Progenitor cell of endocrine pancreas (in vitro differentiated cells): Measurements from ENCODE around the gene ZNF469. TPM values are rescaled to one million over a fixed set of nuclear protein-coding genes. Genes with fewer than 3 reads are reported as not detected.

ENCODE experiments used
- DNase-seq: peaks from one replicate; pipeline ENCODE4 v3.0.0; 2021; ENCODE audit warnings: low spot score; ENCODE audit not compliant: unreplicated experiment
- H3K27ac Mint-ChIP-seq: 2 replicates; pipeline ENCODE4 v1.8.0; 2021; ENCODE audit warnings: mild to moderate bottlenecking, moderate library complexity, mixed read lengths
- H3K27me3 Mint-ChIP-seq: 2 replicates; pipeline ENCODE4 v1.8.0; 2021; ENCODE audit warnings: mixed read lengths
- H3K36me3 Mint-ChIP-seq: 2 replicates; pipeline ENCODE4 v1.8.0; 2022; ENCODE audit warnings: mixed read lengths; ENCODE audit not compliant: insufficient read depth
- H3K4me1 Mint-ChIP-seq: 2 replicates; pipeline ENCODE4 v1.8.0; 2021; ENCODE audit warnings: low read depth, mixed read lengths
- H3K4me3 Mint-ChIP-seq: 2 replicates; pipeline ENCODE4 v1.8.0; 2021; ENCODE audit warnings: low read depth, mild to moderate bottlenecking, moderate library complexity, mixed read lengths
- H3K9me3 Mint-ChIP-seq: 2 replicates; pipeline ENCODE4 v1.8.0; 2021; ENCODE audit warnings: low read depth, mixed read lengths
- total RNA-seq: library from RNA; stranded (reverse); gene quantifications from 2 replicates; pipeline ENCODE4 v1.2.1, GENCODE V29; 2021
- TF ChIP-seq, protein P1 (sequence below): fragments of 200-600 bp; sonication (generic); IDR thresholded peaks from one replicate; pipeline ENCODE4 v1.5.0; 2021; ENCODE audit warnings: antibody characterized with exemption, mild to moderate bottlenecking; ENCODE audit not compliant: unreplicated experiment

The ZNF469 gene
- total RNA-seq, 1 donor from 2014 or later = 0.05 TPM

DNA sequence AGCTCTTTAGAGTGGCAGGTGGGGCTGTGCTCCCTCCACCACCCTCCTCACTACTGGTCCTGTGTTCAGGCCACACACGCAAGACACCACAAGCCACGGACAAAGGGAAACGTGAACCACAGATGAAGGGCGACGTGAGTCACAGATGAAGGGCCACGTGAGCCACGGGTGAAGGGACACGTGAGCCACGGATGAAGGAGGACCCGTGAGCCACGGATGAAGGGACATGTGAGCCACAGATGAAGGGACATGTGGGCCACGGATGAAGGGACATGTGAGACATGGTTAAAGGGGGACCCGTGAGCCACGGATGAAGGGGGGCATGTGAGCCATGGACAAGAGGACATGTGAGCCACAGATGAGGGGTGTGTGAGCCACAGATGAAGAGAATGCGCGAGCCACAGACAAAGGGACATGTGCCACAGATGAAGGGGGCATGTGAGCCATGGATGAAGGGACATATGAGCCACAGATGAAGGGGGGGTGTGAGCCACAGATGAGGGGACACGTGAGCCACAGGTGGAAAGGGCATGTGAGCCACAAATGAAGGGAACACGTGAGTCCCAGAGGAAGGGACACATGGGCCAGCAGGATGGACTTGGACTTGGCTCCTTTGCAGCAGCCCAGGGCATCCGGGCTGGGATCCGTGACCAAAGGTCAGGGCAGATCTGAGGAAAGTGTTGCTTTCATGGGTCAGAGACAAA, 15.6 kb downstream of the ZNF469 start:
- TF ChIP-seq, protein P1, sequence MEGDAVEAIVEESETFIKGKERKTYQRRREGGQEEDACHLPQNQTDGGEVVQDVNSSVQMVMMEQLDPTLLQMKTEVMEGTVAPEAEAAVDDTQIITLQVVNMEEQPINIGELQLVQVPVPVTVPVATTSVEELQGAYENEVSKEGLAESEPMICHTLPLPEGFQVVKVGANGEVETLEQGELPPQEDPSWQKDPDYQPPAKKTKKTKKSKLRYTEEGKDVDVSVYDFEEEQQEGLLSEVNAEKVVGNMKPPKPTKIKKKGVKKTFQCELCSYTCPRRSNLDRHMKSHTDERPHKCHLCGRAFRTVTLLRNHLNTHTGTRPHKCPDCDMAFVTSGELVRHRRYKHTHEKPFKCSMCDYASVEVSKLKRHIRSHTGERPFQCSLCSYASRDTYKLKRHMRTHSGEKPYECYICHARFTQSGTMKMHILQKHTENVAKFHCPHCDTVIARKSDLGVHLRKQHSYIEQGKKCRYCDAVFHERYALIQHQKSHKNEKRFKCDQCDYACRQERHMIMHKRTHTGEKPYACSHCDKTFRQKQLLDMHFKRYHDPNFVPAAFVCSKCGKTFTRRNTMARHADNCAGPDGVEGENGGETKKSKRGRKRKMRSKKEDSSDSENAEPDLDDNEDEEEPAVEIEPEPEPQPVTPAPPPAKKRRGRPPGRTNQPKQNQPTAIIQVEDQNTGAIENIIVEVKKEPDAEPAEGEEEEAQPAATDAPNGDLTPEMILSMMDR = no peak
- Mint-ChIP-seq H3K4me3 (no peak overlapping the region), H3K4me1 (no peaks in the 10 kb centered on the region), H3K27me3 (peaks cover 32% of the 10 kb centered on the region), H3K36me3 (no peaks in the 10 kb centered on the region), H3K9me3 (no peaks in the 10 kb centered on the region), H3K27ac (no peak overlapping the region)
- no peak for DNase-seq

DNA sequence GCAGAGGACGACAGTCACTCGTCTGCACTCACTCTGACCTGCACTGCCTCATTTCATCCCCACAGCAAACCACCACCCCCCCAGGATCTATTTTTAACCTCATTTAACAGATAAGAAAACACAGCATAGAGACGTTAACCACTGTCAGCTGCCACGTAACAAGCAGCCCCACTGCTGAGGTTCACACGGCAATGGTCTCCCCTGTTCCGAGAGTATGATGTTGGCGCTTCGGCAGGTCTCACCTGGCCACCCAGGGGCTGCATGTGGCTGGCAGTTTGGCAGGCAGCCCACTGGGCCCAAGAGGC, 16.1 kb downstream of the ZNF469 start:
- no peaks in the 10 kb centered on the region for H3K9me3 Mint-ChIP-seq
- no peaks in the 10 kb centered on the region for H3K36me3 Mint-ChIP-seq
- TF ChIP-seq, protein P1 = no peak
- H3K27me3 Mint-ChIP-seq = peaks cover 32% of the 10 kb centered on the region
- H3K4me1 Mint-ChIP-seq = no peaks in the 10 kb centered on the region
- no peak overlapping the region for H3K4me3 Mint-ChIP-seq
- DNase-seq = no peak
- no peak overlapping the region for H3K27ac Mint-ChIP-seq

DNA sequence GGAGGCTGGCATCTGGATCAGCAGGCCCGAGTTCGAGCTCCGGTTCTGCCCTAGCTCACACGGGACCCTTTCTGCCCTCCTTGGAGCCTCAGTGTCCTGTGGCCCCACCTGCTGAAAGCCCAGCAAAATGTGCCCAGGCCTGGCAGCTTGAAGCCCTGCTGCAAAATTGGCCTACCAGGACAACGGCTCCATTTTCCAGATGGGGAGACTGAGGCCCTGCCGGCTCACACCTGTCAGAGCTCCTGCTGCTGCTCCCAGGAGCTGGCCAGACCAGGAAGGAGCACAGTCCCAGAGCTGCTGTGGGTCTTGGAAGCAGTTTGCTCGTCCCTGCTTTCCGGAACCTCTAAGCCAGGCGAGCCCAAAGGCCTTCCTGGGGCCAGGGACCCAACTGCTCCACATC, 17.4 kb downstream of the ZNF469 start:
- H3K36me3 Mint-ChIP-seq = no peaks in the 10 kb centered on the region
- TF ChIP-seq, protein P1 = no peak
- H3K4me1 Mint-ChIP-seq = no peaks in the 10 kb centered on the region
- no peak overlapping the region for H3K4me3 Mint-ChIP-seq
- peaks cover 35% of the 10 kb centered on the region for H3K27me3 Mint-ChIP-seq
- DNase-seq = no peak
- no peaks in the 10 kb centered on the region for H3K9me3 Mint-ChIP-seq
- H3K27ac Mint-ChIP-seq = no peak overlapping the region

DNA sequence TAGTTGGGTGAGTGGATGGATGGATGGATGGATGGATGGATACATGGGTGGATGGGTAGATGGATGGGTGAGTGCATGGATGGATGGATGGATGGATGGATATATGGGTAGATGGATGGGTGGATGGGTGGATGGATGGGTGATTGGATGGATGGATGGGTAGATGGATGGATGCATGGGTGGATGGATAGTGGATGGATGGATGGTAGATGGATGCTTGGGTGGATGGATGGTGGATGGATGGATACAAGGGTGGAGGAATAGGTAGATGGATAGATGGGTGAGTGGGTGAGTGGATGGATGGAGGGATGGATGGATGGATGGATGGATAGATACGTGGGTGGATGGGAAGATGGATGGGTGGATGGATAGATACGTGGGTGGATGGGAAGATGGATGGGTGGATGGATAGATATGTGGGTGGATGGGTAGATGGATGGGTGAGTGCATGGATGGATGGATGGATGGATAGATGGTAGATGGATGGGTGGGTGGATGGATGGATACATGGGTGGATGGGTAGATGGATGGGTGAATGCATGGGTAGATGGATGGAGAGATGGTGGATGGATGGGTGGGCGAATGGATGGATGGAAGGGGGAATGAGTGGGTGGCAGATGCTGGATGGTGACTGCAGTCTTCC, 19.0 kb downstream of the ZNF469 start:
- no peaks in the 10 kb centered on the region for H3K36me3 Mint-ChIP-seq
- no peak overlapping the region for H3K27ac Mint-ChIP-seq
- H3K4me3 Mint-ChIP-seq = no peak overlapping the region
- no peaks in the 10 kb centered on the region for H3K9me3 Mint-ChIP-seq
- DNase-seq = no peak
- peaks cover 34% of the 10 kb centered on the region for H3K27me3 Mint-ChIP-seq
- TF ChIP-seq, protein P1 = no peak
- H3K4me1 Mint-ChIP-seq = no peaks in the 10 kb centered on the region

DNA sequence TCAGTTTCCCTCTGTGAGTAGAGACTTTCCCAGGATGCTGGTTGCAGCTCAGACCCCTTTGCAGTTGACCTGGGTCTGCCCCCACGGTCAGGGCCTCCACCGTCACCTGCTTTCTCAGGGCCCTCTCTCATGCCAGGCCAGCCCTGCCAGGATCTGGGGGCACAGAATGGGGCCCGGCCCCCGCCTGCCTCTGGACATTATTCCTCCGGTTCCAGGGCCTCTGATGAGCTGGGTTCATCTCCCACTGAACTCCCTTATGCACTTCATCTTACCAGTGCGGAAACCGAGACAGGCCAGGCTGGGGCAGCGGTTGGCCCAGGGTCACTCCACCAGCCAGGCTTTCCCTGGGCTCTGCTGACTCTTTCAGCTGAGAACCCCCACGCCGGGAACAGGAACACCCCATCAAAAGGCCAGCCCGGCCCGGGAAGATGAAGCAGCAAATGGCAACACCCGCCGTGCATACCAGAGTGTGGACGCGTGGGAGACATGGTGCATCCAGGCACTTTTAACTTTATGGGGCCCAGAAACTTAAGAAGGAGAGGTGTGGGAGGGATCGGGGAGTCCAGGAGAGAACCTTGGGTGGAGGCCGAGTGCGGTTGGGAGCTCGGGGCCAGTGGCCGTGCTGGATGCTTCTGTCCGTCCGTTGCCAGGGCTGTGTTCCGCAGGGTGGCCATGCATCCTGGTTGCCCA, 19.9 kb downstream of the ZNF469 start:
- TF ChIP-seq, protein P1 = no peak
- Mint-ChIP-seq H3K9me3 (no peaks in the 10 kb centered on the region), H3K36me3 (no peaks in the 10 kb centered on the region), H3K4me3 (no peak overlapping the region), H3K4me1 (no peaks in the 10 kb centered on the region), H3K27me3 (peaks cover 34% of the 10 kb centered on the region), H3K27ac (no peak overlapping the region)
- DNase-seq = no peak
